AG04450 (cell line): ENCODE results near the gene RPL26. TPM values are rescaled to one million over a fixed set of nuclear protein-coding genes. Genes with fewer than 3 reads are reported as not detected.

ENCODE experiments used
- CTCF ChIA-PET: fragments of 300-600, 350-600 bp; formaldehyde crosslinking; extraction: SDS; loops from one replicate; lab custom pipeline; 2022; ENCODE audit warnings: antibody characterized with exemption, inconsistent platforms; lab: Charles Lee
- POLR2A ChIA-PET: fragments of 350-600 bp; formaldehyde crosslinking; extraction: SDS; loops from one replicate; lab custom pipeline; 2021; ENCODE audit warnings: antibody characterized with exemption, inconsistent platforms; lab: Yijun Ruan, JAX
- DNase-seq: peaks from one replicate; pipeline ENCODE4 v3.0.0-alpha.2; 2011; ENCODE audit warnings: low read depth, low spot score
- H3K27ac ChIP-seq: one replicate; pipeline ENCODE4 v1.5.1; 2012; ENCODE audit warnings: low read depth, low read length, control low read depth
- H3K27me3 ChIP-seq: one replicate; pipeline ENCODE4 v1.6.0; 2012; ENCODE audit warnings: low read length; ENCODE audit not compliant: control insufficient read depth, insufficient read depth
- H3K4me3 ChIP-seq: 2 replicates; pipeline ENCODE4 v1.5.1; 2011; ENCODE audit warnings: mild to moderate bottlenecking, low read depth, low read length, control low read depth
- H3K9me3 ChIP-seq: 2 replicates; pipeline ENCODE4 v1.5.1; 2012; ENCODE audit warnings: low read length; ENCODE audit not compliant: control insufficient read depth, insufficient read depth
- CTCF ChIP-seq: IDR thresholded peaks from 2 replicates; pipeline ENCODE4 v1.5.1; 2011; ENCODE audit warnings: low read depth, low read length, control low read depth, inconsistent platforms
- polyA plus RNA-seq: library from polyadenylated mRNA; depleted of rRNA; stranded (reverse); fragments of >200 nt; gene quantifications from 2 replicates; pipeline ENCODE4 v1.2.3, GENCODE V29; 2011

The RPL26 gene
- polyA plus RNA-seq, 1 experiment = 4,830 TPM

GRCh38 chr17:8421571-8421970 is 38.6 kb upstream of the RPL26 start:
- TF ChIP-seq CTCF = no peak
- CTCF ChIA-PET = interaction anchor here (0.8 to 2.2 kb wide), 3 partner anchors 10 to 364 kb away, joined by 3 to 6 read pairs (median 4); no protein-coding TSS in a partner anchor
- no peak overlapping the region for H3K27ac ChIP-seq
- no peaks in the 10 kb centered on the region; the same call in 1 of the 2 replicates for H3K9me3 ChIP-seq
- DNase-seq = no peak
- POLR2A ChIA-PET = no interaction called here
- H3K27me3 ChIP-seq = peaks cover 26% of the 10 kb centered on the region
- no peak overlapping the region for H3K4me3 ChIP-seq

- POLR2A ChIA-PET = interaction anchor here (0.8 to 1.3 kb wide), 3 partner anchors 15 to 37 kb away, joined by 3 to 9 read pairs (median 3); partner anchors contain the start of gene NDEL1
- CTCF ChIA-PET = interaction anchor here (1.1 to 2.2 kb wide), 5 partner anchors 10 to 367 kb away, joined by 3 to 16 read pairs (median 5); no protein-coding TSS in a partner anchor
- Histone ChIP-seq H3K27me3 (peaks cover 26% of the 10 kb centered on the region), H3K27ac (no peak overlapping the region), H3K4me3 (no peak overlapping the region), H3K9me3 (no peaks in the 10 kb centered on the region; the same call in none of the 2 replicates)
- TF ChIP-seq CTCF = no peak
- no peak for DNase-seq
Measured at GRCh38 chr17:8420041-8420934, 37.3 kb upstream of the RPL26 start.

GRCh38 chr17:8419305-8419704 is 36.3 kb upstream of the RPL26 start:
- Histone ChIP-seq H3K9me3 (no peaks in the 10 kb centered on the region; the same call in none of the 2 replicates), H3K27ac (no peak overlapping the region), H3K4me3 (no peak overlapping the region), H3K27me3 (peaks cover 26% of the 10 kb centered on the region)
- DNase-seq = no peak
- ChIA-PET CTCF (interaction anchor here (1.1 to 2.2 kb wide), 3 partner anchors 9 to 368 kb away, joined by 3 to 16 read pairs (median 6); no protein-coding TSS in a partner anchor), POLR2A (no interaction called here)
- no peak for TF ChIP-seq CTCF

GRCh38 chr17:8418471-8418870 is 35.5 kb upstream of the RPL26 start:
- ChIA-PET POLR2A (no interaction called here), CTCF (interaction anchor here (0.8 to 2.1 kb wide), 2 partner anchors 8 to 9 kb away, joined by 5 to 16 read pairs; no protein-coding TSS in a partner anchor)
- no peak for TF ChIP-seq CTCF
- H3K9me3 ChIP-seq = no peaks in the 10 kb centered on the region; the same call in none of the 2 replicates
- DNase-seq = no peak
- no peak overlapping the region for H3K4me3 ChIP-seq
- no peak overlapping the region for H3K27ac ChIP-seq
- H3K27me3 ChIP-seq = peaks cover 24% of the 10 kb centered on the region
